ENCODE measurements around the gene STAG1.
"Not testable (repeated sequence)": the region's sequence is repeated elsewhere in the genome, so short reads cannot be mapped to it uniquely, and the experiment has no call there.

STAG1 gene

DNA sequence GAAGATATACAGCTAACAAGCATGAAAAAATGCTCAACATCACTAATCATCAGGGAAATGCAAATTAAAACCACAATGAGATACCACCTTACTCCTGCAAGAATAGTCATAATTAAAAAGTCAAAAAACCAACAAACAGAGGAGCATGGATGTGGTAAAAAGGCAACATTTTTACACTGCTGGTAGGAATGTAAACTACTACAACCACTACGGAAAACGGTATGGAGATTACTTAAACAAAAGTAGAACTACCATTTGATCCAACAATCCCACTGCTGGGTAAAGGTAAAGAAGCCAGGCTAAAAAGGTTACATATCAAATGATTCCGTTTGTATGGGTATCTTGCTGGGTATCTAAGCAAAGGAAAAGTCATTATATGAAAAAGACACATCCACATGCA is 53.8 kb downstream of the STAG1 start:
- DNase-seq: no peak

GRCh38 chr3:136696797-136697196 is 55.4 kb downstream of the STAG1 start:
- no peak for DNase-seq

GRCh38 chr3:136694321-136694720 is 57.9 kb downstream of the STAG1 start:
- DNase-seq: no peak

- no peak for DNase-seq
Measured at GRCh38 chr3:136690599-136690998, 61.6 kb downstream of the STAG1 start.

- DNase-seq: peak; percentile 25
Measured at GRCh38 chr3:136685882-136686281, 66.3 kb downstream of the STAG1 start.

- DNase-seq: no peak
Measured at GRCh38 chr3:136682740-136683312, 69.4 kb downstream of the STAG1 start.

DNA sequence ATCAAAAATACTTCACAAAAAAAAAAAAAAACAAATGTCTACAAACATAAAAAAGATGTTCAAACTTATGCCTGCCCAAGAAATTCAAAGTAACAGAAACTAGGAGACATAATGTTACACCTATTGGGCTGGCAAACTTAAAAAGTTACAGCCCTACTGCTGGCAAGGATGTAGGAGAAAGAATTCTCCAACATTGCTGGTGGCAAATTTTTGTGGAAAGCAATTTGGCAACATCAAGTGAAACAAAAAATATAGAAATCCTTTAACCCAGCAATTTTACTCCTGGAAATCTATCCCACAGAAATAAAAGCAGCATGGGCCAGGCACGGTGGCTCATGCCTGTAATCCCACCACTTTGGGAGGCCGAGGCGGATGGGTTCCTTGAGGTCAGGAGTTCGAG is 73.2 kb downstream of the STAG1 start:
- DNase-seq: no peak

- DNase-seq: no peak
Measured at GRCh38 chr3:136676009-136676408, 76.2 kb downstream of the STAG1 start.

DNA sequence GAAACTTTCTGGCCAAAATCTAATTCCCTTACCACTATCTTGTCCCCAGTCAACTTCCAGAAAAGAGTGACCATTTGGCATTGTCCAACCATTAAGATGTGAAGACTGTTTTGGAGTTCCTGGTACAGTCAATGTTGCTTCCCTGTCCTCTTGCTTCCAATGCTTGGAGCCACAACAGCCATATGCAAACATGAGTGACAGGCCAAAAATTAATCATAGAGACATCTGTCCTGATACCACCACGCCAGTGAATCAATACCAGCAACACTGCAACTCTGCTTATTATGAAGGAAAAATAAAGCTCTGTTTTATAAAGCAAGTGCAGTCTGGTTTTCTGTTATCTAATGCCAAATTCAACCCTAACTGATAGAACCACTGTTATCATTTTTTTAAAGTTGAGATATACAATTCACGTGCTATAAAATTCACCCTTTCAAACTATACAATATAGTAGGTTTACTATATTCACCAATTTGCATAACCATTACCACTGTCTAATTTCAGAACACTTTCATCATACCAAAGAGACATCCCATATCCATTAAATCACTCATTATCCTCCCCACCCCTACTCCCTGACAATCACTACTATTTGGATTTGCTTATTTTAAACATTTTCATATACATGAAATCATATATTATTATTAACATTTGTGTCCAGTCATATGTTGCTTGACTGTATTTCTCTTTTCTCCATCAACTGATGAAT is 76.9 kb downstream of the STAG1 start:
- DNase-seq: no peak

DNA sequence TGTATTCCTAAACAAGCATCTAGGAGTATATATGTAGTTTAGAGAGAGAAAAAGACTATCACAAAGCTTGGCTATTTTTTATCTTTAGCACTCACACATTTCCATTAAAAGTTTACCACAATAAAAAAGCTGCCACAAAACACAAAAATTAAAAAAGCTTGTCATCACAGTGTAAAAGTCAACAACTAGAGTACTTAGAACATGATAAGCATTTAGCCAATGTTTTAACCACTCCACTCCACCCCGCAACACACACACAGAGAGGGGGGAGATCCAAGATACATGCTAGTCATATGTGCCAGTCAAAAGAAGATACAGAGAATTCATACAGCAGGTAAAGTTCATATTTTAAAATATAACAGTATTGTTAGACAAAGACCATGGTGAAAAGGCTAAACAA is 79.7 kb downstream of the STAG1 start:
- no peak for DNase-seq

GRCh38 chr3:136671921-136672320 is 80.3 kb downstream of the STAG1 start:
- no peak for DNase-seq

GRCh38 chr3:136670166-136670565 is 82.0 kb downstream of the STAG1 start:
- no peak for DNase-seq

DNA sequence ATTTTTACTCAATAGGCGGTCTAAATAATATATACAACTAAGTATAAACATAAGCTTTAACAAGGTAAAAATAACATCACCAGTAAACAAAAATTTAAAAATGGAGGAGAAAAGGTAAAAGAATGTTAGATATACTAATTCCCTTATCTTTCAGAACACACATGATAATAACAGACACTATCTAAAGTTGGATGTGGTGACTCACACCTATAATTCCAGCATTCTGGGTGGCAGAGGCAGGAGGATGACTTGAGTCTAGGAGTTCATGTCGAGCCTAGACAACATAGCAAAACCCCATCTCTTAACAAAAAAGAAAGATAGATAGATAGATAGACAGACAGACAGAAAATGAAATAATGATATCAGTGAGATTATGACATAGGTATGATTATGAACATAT is 85.1 kb downstream of the STAG1 start:
- no peak for DNase-seq

- DNase-seq: not testable (repeated sequence)
Measured at GRCh38 chr3:136666301-136666700, 85.9 kb downstream of the STAG1 start.

DNA sequence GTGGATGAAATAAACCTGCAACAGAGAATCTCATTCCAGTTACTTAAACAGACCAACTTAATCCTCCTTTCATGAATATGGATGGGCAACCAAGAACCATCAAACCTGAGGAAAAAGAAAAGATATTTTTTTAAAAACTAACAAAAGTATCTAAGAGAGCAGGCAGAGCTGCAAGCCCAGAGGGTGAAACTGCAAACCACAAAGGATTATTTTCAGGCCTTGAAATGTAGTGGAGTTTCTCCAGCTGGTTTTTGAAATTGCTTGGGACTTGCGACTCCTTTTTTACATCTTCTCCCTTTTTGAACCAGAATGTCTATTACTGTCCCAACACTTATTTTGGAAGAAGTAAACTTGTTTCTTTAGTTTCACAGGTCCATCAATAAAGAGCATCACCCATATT is 87.4 kb downstream of the STAG1 start:
- DNase-seq: no peak

- no peak for DNase-seq
Measured at GRCh38 chr3:136661282-136661681, 90.9 kb downstream of the STAG1 start.

- DNase-seq: peak; percentile 41
Measured at GRCh38 chr3:136658946-136659682, 93.1 kb downstream of the STAG1 start.

- DNase-seq: no peak
Measured at GRCh38 chr3:136657526-136657925, 94.7 kb downstream of the STAG1 start.

GRCh38 chr3:136653628-136654027 is 98.5 kb downstream of the STAG1 start:
- DNase-seq: no peak

DNA sequence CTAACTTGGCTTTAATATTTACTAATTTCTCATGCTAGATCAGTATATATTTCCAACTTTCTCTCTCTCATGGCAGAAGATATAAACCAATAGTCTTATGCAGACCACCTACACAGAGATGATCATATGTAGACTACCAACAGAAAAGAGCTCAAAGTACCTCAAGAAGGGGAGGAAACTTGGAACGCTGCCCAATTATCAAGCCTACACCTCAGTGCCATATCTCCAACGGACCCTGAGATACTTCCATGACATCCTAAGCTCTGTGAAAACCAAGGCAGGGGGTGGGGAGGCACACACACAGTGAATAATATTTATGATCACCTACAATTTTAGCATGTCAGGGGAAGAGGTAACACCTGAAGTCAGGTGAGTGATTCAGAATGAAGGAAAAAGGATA is 100.6 kb downstream of the STAG1 start:
- peak; percentile 21 for DNase-seq

- DNase-seq: no peak
Measured at GRCh38 chr3:136650461-136650860, 101.7 kb downstream of the STAG1 start.

- DNase-seq: no peak
Measured at GRCh38 chr3:136645915-136646314, 106.3 kb downstream of the STAG1 start.

- DNase-seq: no peak
Measured at GRCh38 chr3:136644212-136644611, 108.0 kb downstream of the STAG1 start.

DNA sequence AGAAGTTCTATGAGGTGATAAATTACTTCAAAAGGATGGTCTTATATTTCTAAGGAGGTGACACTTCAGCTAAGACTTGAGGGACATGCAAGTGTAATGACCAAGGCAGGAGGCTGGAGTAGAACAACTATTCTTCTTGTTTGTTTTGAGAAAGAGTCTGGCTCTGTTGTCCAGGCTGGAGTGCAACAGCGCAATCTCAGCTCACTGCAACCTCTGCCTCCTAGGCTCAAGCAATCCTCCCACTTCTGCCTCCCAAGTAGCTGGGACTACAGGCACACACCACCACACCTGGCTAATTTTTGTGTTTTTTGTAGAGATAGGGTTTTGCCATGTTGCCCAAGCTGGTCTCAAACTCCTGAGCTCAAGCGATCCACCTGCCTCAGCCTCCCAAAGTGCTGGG is 108.8 kb downstream of the STAG1 start:
- DNase-seq: not testable (repeated sequence)

Data from NCI-H82 (cell line).